HT1080 (cell line): Measurements from ENCODE around the gene PKN1. TPM values are rescaled to one million over a fixed set of nuclear protein-coding genes. Genes with fewer than 3 reads are reported as not detected.
"Not testable (repeated sequence)": the region's sequence is repeated elsewhere in the genome, so short reads cannot be mapped to it uniquely, and the experiment has no call there.

ENCODE experiments used
- DNase-seq: peaks from one replicate; pipeline ENCODE4 v3.0.0-alpha.2; 2015; ENCODE audit warnings: low read depth
- total RNA-seq: library from RNA; depleted of rRNA; stranded (reverse); fragments of >200 nt; shearing (Covaris generic); gene quantifications from 2 replicates; pipeline ENCODE4 v1.2.3, GENCODE V29; 2014

Gene PKN1
- total RNA-seq, 1 experiment from 2014 or later, result 158 TPM

- DNase-seq, result no peak
Measured at GRCh38 chr19:14480700-14481079, 47.6 kb downstream of the PKN1 start.

GRCh38 chr19:14482172-14482941, 49.3 kb downstream of the PKN1 start:
- no peak for DNase-seq

- no peak for DNase-seq
Measured at GRCh38 chr19:14487370-14488125, 54.4 kb downstream of the PKN1 start.

- no peak for DNase-seq
Measured at GRCh38 chr19:14492756-14493337, 59.7 kb downstream of the PKN1 start.

GRCh38 chr19:14494411-14494810, 61.3 kb downstream of the PKN1 start:
- DNase-seq, result no peak

- no peak for DNase-seq
Measured at GRCh38 chr19:14494910-14495671, 62.0 kb downstream of the PKN1 start.

- no peak for DNase-seq
Measured at GRCh38 chr19:14495672-14496028, 62.5 kb downstream of the PKN1 start.

GRCh38 chr19:14496029-14496833, 63.1 kb downstream of the PKN1 start, which contains the start of gene GIPC1:
GIPC1 (minus strand) TSS chr19:14496127; CDS start chr19:14482976, 13,151 bp downstream.
- DNase-seq, result peak; percentile 98

- no peak for DNase-seq
Measured at GRCh38 chr19:14496834-14497227, 63.7 kb downstream of the PKN1 start.

- no peak for DNase-seq
Measured at GRCh38 chr19:14497228-14497921, 64.3 kb downstream of the PKN1 start.

- DNase-seq, result no peak
Measured at GRCh38 chr19:14502334-14503092, 69.4 kb downstream of the PKN1 start.

- DNase-seq, result no peak
Measured at GRCh38 chr19:14503285-14503684, 70.2 kb downstream of the PKN1 start.

GRCh38 chr19:14504575-14504974, 71.5 kb downstream of the PKN1 start:
- not testable (repeated sequence) for DNase-seq

- peak; percentile 93 for DNase-seq
Measured at GRCh38 chr19:14505488-14506239, 72.6 kb downstream of the PKN1 start.

GRCh38 chr19:14507704-14508542, 74.8 kb downstream of the PKN1 start:
- peak; percentile 69 for DNase-seq

GRCh38 chr19:14510311-14511228, 77.5 kb downstream of the PKN1 start:
- peak; percentile 87 for DNase-seq

- DNase-seq, result peak; percentile 54
Measured at GRCh38 chr19:14511229-14511593, 78.1 kb downstream of the PKN1 start.
